GM18873 (cell line): ENCODE data around the gene ENO4.

ENCODE experiments used
- ATAC-seq: cut with Tn5 transposase; IDR thresholded peaks from one replicate; pipeline ENCODE4 v1.9.1; 2021; ENCODE audit warnings: mild to moderate bottlenecking, moderate library complexity, moderate number of reproducible peaks; ENCODE audit not compliant: unreplicated experiment, low FRiP score

ENO4 gene

DNA sequence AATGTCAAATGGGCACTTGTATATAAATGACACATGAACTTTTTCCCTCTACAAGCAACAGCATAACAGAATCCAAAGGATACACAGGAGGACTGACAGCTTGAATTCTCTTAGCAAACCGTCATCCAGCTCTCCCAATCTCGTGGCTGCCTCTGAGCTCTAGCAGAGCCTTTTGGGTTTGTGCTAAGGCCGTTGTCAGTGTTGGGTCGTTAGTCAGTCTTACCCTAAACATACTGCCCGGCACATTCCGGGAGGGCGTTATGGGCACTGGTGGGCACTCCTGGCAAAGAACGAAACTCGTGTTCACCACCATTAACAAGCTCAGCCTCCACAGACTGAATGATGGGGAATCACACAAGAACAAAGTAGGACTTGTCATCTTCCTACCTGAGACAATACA, 19.6 kb upstream of the ENO4 start:
- ATAC-seq, result no peak

DNA sequence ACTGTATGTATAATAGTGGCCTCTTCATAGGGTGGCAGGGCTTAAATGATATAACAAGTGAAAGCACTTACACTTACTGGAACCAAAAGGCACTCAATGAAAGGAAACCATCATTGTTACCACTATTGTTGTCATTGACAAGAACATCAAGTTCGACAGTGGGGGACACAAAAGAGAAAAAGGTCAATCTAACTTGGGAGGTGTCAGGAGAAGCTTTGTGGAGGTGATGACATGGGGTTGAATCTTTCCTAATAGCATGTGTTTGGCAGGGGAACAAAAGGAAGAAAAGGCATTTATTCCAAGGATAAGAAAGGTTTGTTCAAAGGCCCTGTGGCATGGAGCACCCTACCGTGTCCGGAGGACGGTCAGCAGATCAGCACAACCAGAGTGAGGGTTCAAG, 18.2 kb upstream of the ENO4 start:
- ATAC-seq, result no peak

DNA sequence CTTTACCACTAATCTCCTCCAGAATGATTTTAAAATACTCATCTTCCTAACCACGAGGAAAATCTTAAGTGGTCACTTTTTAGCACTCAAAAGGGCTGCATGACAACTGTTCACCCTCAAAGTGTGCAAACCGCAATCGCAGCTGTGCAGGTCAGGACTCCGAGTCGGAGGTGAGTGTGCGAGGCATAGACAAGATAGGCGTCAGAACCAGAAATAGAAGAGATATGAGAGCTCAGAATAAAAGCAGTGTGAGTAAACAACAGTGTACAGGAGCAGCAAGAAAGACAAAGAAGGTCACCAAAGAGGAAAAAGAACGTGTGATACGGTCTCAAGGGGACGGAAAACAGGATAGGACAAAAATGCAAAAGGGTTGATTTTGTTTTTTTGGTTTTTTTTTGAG, 17.5 kb upstream of the ENO4 start:
- ATAC-seq, result no peak

DNA sequence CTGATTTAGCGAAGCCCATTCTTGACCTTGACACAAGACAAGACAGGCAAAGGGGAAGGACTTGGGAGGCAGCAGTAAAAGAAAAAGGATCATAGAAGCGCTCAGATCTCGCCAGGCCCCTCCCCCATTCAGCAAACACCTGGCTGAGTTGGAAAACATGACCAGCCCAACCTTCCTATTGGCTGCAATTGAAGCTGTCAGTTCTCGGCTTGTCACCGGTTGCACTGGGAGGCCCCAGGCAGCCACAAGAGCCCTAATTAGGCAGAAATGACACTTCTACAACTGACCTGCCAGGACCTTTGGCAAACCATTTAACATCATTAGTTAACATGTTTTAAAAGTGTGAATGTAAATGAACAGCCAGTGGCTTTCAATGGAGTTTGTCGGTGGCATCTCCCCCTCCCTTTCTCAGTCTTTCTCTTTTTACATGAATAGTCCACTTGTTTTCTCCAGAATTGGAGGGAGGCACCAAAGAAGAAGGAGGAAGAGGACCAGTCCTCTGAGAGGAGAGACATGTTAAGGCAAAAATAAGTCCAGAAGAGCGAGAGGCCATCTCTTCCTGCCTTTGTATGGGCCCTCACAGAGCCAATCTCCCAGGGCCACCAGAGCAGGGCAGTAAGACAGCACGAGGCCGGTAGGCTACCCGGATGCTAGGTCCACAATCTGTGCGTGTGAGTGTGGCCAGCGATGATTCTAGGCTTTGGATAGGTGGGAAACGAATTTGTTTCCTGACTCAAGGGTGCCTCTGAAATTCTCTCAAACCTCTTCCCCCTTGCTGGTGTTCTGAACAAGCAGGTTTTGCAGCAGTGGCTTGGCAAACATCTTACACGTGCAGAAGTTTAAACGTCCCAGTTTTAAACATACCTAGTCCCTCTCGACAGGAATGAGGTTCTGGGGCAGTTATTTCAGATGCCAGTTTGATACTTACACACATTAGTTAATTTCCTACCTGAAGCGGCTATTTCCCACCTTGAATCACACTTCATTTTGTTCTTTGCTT, 15.0 kb upstream of the ENO4 start:
- ATAC-seq, result no peak

DNA sequence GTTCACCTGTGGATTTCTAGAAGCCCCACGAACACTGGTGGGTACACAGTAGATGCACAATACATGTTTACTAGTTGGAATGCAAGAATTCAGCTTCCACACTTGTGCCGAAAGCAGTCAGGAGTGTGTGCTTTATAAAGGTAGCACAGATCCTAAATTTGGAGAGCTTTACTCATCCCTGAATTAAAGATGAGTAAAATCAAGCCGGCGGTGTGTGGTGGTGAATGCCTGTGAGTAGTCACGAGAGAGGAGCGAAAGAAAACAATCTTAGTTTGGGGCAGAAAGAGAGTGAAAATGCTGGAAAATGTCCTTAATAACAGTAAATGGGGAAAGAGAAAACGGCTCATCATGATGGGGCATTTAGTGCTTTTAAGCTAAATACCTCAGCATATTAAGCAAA, 13.6 kb upstream of the ENO4 start:
- no peak for ATAC-seq

DNA sequence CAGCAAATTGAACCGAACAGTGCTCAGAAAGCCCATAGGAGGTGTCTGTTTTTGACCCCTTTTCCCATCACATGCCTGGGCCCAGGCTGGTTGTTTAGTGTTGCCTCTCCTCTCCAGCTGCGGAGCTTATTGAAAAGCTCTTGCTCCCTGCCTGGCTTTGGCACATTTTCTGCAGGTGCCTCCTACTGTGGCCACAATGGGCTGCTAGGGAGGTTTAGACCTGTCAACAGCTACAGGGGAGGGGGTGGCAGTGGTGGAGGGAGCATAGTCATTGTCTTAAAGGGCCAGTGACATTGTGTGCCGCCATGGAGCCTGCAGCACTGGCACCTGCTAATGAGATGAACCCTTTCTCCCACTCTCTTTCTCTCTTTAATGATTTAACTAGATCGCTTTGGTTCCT, 13.2 kb upstream of the ENO4 start:
- ATAC-seq, result no peak

DNA sequence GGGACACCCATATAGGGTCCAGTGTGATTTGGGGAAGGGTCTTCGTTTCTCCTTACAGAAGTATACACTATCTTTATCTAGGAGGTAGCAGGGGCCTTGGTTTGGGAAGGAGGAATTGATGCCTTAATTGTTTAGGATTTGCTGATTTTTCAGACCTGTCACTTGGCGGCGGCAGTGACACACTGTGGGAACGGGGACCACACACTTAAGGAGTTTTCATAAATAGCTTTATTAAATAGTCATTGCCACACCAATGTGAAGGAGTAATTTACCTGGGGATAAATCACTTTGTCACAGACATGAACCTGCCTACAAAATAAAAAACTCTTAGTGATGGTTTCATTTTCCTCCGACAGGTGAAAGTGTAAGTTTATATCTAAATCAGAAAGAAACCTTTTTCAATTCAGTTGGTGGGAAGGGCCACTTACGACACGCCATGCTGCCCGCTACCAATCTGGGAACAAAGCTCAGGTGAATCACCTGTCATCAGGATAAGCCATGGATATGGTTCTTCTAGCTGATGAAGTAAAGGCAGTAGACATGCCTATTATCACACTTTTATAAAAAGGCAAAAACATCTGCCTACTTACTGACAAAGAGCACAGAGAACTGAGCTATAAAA, 12.3 kb upstream of the ENO4 start:
- no peak for ATAC-seq

DNA sequence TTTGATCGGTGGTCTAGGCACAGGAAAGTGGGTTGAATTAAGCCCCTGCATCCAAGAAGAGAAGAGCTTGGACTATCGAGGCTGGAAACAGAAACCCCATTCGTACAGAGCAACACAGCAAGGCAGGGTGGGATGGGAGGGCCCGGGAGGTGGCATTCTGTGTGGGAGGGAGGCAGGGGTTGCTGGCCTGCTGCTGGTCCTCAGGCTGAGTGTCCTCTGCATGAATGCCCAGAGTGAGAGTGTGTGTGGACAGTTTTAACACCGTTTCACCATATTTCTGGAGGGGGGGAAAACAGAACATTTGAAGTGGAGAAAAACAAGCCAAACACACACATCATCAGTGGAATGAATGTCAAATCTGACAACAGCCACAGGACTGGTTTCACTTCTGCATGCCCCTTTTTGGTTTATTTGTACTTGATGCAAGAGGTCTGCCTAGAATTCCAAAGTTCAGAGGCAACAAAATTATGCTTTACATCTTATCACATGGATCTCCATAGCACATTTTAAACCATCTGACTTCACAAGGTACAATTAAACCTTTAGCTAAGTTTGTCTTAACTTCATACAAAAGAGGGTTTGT, 11.1 kb upstream of the ENO4 start:
- peak; percentile 71 for ATAC-seq

DNA sequence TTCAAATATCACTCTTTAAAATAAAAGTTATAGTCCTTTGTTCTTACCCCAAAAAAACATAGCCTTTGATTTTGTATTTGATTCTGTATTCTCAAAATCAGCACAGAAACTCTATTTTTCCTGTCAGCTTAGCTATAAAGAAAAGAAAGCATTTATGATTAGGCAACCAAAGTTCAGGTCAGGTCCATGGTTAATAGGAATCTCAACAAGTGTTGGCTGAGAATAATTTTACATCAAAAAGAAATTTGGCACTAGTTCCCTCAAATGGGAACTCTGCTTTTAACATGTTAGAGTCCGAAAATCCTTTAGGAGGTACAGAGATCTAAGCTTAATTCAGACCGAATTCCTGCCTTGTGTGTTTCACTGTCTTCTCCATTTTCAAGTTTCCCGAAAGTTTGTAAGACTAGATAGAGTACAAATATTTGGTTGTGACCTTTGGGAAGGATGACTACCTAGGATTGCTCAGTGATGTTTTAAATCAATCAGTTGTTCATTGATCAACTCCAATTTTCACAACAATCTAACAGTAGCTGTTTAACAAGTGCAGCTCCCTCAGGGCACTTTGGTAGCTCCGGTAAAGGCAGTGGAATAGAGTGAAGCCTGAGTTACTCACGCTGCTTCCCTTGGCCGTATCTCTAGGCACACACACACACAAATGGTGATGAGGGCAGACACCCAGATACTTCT, 8.8 kb upstream of the ENO4 start:
- ATAC-seq, result no peak

DNA sequence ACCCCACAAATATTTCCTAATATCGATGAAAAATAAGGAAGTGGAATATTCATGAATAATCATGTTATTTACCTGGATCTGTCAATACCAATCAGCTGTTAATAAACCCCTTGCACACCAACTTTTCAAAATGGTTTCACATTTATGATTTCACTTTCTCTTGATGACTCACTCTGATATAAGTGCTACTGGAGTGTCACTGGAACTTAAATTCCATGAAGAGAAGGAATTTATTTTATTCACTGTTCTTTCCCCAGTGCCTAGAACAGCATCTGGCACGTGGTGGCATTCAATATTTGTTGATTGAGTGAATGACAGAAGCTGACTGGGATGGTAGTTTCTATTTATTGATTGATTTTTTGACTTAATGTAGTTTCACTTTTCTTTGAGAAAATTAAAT, 3.5 kb upstream of the ENO4 start:
- ATAC-seq, result no peak

DNA sequence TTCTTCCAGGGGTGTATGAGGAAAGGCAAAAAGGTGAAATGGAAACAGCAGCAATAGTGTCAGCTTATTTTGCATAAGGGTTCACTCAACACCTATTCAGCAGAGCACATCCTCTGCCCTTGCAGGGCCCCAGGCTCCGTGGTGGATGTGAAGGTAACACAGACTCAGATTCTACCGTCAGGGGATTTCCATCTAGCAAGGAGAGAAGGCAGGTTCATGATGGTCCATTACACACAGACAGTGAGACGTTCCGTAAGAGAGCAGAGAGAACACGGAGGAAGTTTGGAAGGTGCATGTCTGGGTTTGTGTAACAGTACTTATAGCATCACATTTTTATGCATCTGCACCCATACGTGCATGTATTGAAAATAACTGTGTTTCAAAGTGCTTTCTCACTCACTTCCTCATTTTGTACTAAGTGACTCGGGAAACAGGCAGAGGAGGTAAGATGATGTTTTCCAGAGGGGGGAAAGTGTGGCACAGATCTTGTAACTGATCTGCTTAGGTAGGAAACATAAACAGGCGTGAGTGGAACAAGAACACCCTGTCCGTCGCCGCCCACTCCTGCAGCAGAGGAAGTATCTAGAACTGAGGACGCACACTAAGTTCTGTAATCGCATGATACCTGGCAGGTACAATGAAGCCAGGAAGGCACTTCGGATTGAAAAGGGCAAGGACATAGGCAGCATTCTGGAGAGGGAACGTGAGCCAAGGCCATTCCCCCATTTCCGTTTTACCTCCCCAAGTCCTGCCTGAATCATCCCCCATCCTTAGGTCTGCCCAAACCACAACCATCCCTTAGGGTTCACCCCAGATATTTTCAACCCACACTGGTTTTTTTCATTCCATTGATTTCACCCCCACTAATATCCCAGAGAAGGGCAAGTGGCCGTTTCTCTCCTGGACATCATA, 1.0 kb upstream of the ENO4 start:
- peak; percentile 79 for ATAC-seq

DNA sequence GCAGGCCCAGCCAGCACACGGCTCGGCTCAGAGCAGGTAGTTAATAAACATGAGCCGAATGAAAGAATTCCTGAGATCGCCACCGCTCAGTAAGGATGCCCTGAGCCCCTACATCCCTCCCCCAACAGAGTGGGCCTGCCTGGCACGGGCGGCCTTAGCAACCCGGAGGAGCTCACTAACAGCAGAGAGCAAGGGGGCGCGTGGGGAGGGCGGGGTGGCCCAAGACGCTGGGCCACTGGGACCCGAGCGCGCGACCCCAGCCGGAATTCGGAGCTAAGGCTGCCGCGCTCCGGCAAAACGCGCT, 403 bp upstream of the ENO4 start:
- no peak for ATAC-seq

DNA sequence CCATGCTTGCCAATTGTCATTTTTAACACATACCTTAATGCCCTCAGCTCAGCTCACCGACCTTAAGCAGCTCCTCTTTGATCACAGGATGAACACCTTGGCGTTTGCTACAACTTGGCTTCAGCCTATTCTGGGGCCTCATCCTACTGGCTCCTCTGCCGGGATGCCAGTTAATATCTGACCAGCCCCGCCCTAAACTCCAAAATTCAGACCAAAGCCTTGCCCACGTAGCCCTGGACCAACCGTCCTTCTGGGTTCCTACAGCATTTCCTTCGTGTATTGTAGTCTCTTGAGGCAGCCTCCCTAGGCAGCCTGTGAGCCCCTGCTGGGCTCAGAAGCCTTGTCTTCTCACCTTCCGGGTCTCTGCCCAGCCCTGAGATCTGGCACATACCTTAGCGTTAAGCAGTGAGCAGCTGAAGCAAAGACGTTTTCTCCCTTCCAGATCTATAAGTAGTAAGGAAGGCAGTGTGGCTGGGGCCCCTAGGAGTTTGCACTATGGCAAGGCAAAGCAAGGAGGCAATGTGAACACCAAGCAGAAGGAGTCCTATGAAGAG, 836 bp downstream of the ENO4 start:
- ATAC-seq, result no peak

DNA sequence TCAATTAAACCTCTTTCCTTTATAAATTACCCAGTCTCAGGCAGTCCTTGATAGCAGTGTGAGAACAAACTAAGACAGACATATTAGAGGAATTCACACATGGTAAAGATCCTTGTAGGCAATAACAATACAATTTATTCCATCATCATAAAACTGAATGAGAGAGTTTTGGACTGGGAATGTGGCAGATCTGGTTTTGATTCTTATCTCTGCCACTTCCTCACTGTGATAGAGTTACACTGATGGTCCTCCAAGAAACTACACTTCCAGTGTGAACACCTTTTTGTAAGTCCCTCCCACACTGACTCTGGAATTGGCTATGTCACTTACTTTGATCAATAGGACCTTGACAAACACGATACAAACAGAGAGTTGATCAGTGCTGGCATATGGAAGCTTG, 2.9 kb downstream of the ENO4 start:
- no peak for ATAC-seq

DNA sequence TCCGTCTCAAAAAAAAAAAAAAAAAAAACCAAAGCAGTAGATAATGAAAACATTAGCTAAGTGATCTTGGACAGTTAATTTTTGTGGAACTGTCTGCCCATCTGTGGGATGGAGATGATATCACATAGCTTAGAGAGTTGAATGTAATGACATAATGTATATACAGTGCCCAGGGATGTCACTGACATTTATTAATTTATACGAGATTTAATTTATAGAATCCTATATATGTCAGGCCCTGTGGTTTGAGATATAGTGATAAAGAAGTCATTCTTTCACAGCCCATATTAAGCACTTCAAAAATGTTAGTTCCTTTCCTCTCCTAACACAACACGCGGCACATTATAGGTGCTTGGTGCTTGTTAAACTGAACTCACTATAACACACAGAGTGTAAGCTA, 4.0 kb downstream of the ENO4 start:
- ATAC-seq, result no peak

DNA sequence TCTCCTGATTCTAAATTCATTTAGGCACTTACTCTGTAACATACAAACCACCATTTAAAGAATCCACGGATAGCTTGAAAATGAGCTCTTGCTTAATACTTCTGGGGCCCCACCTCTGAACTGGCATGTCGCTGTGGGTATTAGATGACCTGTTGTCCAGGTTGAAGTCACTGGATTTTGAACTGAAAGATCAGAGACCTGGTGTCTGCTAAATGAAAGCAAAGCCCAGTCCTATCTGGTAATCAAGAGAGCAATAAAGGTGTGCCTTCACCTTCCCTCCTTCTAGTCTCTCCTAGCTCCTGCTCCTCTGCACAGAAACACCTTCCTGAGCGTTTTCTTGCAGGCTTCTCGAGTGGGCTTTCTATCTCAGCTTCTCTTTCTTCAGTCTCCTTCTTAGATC, 4.4 kb downstream of the ENO4 start:
- no peak for ATAC-seq

DNA sequence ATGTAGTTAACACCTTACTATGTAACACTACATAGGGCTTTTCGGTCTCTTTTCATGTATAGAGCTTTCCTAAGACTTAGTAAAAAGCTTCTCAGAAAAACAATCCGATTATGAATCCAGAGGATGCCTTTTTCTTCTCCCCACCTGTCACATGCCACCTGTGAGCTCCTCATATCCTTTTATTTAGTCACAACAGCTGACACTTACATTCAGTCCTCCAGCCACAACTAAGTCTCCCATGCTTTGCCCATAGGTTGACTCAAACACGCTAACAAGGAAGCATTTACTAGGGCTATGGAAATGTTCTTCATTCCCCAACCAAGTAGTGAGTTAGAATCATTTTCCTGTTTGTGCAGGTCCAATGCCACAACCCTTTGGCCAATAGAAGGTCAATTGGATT, 7.9 kb downstream of the ENO4 start:
- no peak for ATAC-seq

DNA sequence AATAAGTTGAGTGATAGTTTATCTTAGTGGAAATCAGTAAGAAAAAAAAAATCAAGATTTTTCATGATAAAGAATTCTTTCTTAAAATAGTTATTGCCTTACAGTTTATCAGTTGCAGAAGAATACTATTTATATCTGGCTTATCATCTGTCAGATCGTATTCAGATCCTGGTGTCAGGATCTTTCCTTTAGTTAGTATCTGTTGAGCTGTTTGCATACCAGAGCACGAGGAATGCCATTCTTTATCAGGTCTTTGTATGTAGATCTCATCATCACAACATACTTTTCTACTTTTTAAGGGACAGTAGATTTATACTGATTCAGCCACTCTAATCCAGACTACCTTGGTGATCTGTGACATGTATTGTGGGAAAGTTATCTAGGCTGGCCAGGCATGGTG, 12.5 kb downstream of the ENO4 start:
- ATAC-seq, result no peak

DNA sequence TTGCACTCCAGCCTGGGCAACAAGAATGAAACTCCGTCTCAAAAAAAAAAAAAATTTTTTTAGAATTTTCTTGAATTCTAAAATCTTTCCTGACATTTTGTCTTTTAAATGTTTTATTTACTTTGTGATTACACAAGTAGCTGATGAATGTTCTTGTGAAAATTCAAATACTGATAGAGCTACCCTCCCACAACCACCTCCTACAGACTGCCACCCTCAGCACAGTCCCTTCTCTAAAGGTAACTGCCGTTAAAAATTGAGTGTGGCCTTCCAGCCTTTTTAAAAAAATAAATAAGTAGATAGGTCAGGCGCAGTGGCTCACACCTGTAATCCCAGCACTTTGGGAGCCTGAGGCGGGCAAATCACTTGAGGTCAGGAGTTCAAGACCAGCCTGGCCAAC, 15.1 kb downstream of the ENO4 start:
- no peak for ATAC-seq

DNA sequence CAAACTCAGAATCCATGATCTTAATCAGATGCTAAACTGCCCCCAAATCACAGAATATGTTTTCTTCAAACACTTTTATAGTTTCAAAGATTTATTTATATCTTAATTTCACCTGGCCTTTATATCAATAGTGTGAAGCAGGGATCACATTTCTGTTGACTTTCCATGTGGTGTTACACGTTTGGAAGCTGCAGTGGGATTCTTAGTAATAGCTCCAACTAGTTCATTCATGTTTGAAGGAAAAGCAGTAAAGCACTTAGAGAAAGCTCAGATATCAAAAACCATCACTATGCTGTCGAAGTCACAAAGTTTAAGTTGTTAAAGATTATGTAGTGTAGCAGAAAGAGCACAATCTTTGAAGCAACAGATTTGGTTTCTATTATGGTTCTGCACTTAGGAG, 16.8 kb downstream of the ENO4 start:
- ATAC-seq, result no peak
